AG04450 (cell line): ENCODE data around the gene TACSTD2. TPM values are rescaled to one million over a fixed set of nuclear protein-coding genes. Genes with fewer than 3 reads are reported as not detected.

Experiments used
- CTCF ChIA-PET: fragments of 300-600, 350-600 bp; formaldehyde crosslinking; extraction: SDS; loops from one replicate; lab custom pipeline; 2022; ENCODE audit warnings: antibody characterized with exemption, inconsistent platforms; lab: Charles Lee
- POLR2A ChIA-PET: fragments of 350-600 bp; formaldehyde crosslinking; extraction: SDS; loops from one replicate; lab custom pipeline; 2021; ENCODE audit warnings: antibody characterized with exemption, inconsistent platforms; lab: Yijun Ruan, JAX
- DNase-seq: peaks from one replicate; pipeline ENCODE4 v3.0.0-alpha.2; 2011; ENCODE audit warnings: low read depth, low spot score
- H3K27ac ChIP-seq: one replicate; pipeline ENCODE4 v1.5.1; 2012; ENCODE audit warnings: low read depth, low read length, control low read depth
- H3K27me3 ChIP-seq: one replicate; pipeline ENCODE4 v1.6.0; 2012; ENCODE audit warnings: low read length; ENCODE audit not compliant: control insufficient read depth, insufficient read depth
- H3K4me3 ChIP-seq: 2 replicates; pipeline ENCODE4 v1.5.1; 2011; ENCODE audit warnings: mild to moderate bottlenecking, low read depth, low read length, control low read depth
- H3K9me3 ChIP-seq: 2 replicates; pipeline ENCODE4 v1.5.1; 2012; ENCODE audit warnings: low read length; ENCODE audit not compliant: control insufficient read depth, insufficient read depth
- polyA plus RNA-seq: library from polyadenylated mRNA; depleted of rRNA; stranded (reverse); fragments of >200 nt; gene quantifications from 2 replicates; pipeline ENCODE4 v1.2.3, GENCODE V29; 2011
- TF ChIP-seq, protein P1 (sequence below): IDR thresholded peaks from 2 replicates; pipeline ENCODE4 v1.5.1; 2011; ENCODE audit warnings: low read depth, low read length, control low read depth, inconsistent platforms

TACSTD2 gene
- polyA plus RNA-seq, 1 experiment: 0.07 TPM

DNA sequence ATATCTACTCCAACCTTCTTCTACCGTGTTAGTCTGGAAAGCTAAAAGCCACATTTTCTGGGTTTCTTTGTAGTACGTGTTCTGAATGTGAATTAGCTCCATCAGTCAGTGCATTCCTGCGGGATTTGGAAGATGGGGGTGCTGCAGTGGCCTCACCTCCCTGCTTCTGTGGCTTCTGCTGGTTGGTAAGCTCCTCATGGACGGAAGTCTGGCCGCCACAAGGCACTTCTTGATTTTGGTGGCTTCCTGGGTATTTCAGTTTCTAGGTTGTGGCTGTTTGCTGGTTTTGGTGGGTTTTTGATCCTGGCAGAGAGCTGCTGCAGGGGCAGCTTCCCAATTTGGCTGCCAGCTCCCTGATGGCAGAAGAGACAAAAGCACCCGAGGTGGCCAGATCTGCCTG is 20.9 kb upstream of the TACSTD2 start:
- Histone ChIP-seq H3K27me3 (peaks cover 6% of the 10 kb centered on the region), H3K4me3 (no peak overlapping the region), H3K9me3 (no peaks in the 10 kb centered on the region; the same call in 1 of the 2 replicates), H3K27ac (no peak overlapping the region)
- CTCF ChIA-PET: interaction anchor here (1.7 kb wide), 1 partner anchor 82 kb away, joined by 7 read pairs; no protein-coding TSS in a partner anchor
- TF ChIP-seq, protein P1, sequence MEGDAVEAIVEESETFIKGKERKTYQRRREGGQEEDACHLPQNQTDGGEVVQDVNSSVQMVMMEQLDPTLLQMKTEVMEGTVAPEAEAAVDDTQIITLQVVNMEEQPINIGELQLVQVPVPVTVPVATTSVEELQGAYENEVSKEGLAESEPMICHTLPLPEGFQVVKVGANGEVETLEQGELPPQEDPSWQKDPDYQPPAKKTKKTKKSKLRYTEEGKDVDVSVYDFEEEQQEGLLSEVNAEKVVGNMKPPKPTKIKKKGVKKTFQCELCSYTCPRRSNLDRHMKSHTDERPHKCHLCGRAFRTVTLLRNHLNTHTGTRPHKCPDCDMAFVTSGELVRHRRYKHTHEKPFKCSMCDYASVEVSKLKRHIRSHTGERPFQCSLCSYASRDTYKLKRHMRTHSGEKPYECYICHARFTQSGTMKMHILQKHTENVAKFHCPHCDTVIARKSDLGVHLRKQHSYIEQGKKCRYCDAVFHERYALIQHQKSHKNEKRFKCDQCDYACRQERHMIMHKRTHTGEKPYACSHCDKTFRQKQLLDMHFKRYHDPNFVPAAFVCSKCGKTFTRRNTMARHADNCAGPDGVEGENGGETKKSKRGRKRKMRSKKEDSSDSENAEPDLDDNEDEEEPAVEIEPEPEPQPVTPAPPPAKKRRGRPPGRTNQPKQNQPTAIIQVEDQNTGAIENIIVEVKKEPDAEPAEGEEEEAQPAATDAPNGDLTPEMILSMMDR: no peak
- POLR2A ChIA-PET: no interaction called here
- DNase-seq: no peak

DNA sequence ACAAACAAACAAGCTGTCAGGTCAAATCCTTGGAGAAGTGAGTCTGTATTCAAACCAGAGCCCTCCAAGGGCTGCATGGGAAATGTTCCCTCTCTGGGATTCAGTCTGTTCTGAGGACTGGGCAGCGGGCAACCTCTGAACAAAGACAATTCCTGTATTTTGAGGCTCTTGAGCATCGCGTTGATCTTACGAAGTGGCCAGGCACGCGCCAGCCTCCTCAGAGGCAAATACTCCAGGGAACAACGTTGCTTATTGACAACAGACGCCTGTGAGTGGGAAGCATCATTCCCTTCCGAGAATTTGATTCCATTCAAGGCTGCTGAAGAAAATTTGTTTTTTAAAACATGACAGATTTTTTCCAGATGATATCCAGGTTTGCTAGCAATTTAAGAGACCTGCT is 20.0 kb upstream of the TACSTD2 start:
- TF ChIP-seq, protein P1: no peak
- CTCF ChIA-PET: interaction anchor here (1.4 to 1.7 kb wide), 2 partner anchors 56 to 81 kb away, joined by 7 read pairs; no protein-coding TSS in a partner anchor
- POLR2A ChIA-PET: interaction anchor here (0.6 kb wide), 1 partner anchor 110 kb away, joined by 4 read pairs; no protein-coding TSS in a partner anchor
- Histone ChIP-seq H3K27me3 (peaks cover 6% of the 10 kb centered on the region), H3K4me3 (no peak overlapping the region), H3K9me3 (no peaks in the 10 kb centered on the region; the same call in 1 of the 2 replicates), H3K27ac (no peak overlapping the region)
- DNase-seq: no peak

DNA sequence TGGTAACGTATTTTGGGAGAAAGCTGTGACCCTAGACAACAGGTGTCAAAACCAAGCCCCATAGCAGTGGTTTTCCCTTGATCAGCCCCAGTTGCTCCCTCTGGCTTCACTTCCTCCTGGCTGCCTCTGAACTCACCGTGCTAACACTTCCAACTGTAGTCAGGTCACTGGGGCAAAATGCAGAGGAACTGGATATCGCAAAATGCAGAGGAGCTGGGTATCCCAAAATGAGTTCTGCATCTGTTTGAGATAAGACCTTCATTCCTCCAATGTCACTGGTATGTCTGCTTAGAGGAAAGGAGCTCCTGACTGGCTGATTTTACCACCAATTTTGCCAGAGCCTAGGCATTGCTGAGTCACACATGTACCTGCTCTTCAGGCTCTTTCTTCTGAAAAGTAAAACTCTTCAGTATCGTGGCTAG is 19.6 kb upstream of the TACSTD2 start:
- H3K9me3 ChIP-seq: no peaks in the 10 kb centered on the region; the same call in 1 of the 2 replicates
- H3K27me3 ChIP-seq: peaks cover 6% of the 10 kb centered on the region

DNA sequence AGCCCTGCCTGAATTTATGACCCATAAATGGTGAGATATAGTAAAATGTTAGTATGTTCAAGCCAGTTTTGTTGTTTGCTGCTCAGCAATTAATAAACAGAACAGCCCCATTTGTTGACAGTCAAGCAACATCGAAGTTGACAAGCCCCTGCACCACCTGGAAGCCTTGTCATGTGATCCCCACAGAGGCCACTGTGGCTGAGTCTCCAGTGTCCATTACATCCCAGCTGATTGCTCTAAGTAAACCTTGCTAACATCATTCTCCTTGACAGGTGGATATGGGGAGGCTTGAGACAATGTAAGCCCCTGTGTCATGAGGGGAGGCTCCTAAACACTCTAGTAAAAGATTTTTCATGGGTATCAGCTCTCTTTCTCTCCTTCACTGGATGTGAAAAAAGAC is 17.5 kb upstream of the TACSTD2 start:
- ChIA-PET POLR2A (no interaction called here), CTCF (interaction anchor here (0.9 to 2.3 kb wide), 2 partner anchors 58 to 79 kb away, joined by 5 to 7 read pairs; no protein-coding TSS in a partner anchor)
- Histone ChIP-seq H3K27me3 (peaks cover 9% of the 10 kb centered on the region), H3K4me3 (no peak overlapping the region), H3K9me3 (no peaks in the 10 kb centered on the region; the same call in 1 of the 2 replicates), H3K27ac (no peak overlapping the region)
- DNase-seq: no peak
- TF ChIP-seq, protein P1: no peak

More for the DNA sequence above, 19.6 kb upstream of the TACSTD2 start:
- TF ChIP-seq, protein P1: no peak
- Histone ChIP-seq H3K27ac (no peak overlapping the region), H3K4me3 (no peak overlapping the region)
- no peak for DNase-seq
- ChIA-PET POLR2A (interaction anchor here (0.6 kb wide), 1 partner anchor 111 kb away, joined by 4 read pairs; no protein-coding TSS in a partner anchor), CTCF (interaction anchor here (0.7 to 2.3 kb wide), 5 partner anchors 11 to 1163 kb away, joined by 3 to 7 read pairs (median 7); no protein-coding TSS in a partner anchor)

DNA sequence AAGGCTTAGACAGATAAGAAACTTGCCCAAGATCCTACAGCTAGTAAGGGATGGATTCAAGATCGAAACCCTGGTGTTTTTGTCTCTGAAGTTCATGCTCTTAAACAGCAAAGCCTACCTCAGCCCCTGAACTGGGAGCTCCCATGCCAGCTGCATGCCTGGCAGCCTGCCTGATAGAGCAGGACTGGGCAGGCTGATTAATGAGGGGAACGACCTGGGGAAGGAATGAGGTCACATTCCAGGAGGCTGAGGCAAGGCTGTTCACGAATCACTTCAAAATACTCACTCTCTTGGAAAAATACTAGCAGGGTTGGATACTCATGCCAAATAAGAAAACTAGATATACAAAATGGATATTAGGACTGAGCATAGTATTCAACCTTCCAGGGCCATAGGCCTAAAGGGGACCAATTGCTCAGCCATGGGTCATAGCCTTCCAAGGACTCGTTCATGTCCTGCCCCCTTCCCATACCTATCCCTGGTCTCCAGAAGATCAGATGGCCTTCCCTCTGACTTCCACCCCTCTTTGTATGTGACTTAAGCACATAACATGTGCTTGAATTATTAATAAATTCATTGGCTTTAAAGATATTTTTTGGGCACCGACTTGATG is 15.6 kb upstream of the TACSTD2 start:
- H3K27me3 ChIP-seq: peaks cover 6% of the 10 kb centered on the region
- ChIA-PET POLR2A (interaction anchor here (0.7 to 1.0 kb wide), 2 partner anchors 8 to 33 kb away, joined by 3 read pairs; no protein-coding TSS in a partner anchor), CTCF (interaction anchor here (1.0 kb wide), 1 partner anchor 46 kb away, joined by 3 read pairs; the partner anchor contains the start of gene OMA1)
- TF ChIP-seq, protein P1: no peak
- peak; percentile 80 for DNase-seq
- no peak overlapping the region for H3K4me3 ChIP-seq
- H3K9me3 ChIP-seq: no peaks in the 10 kb centered on the region; the same call in 1 of the 2 replicates
- H3K27ac ChIP-seq: peak overlapping the region; percentile 22
